ENCODE data around the gene TMPRSS7.

- TF ChIP-seq POLR2A (IDR thresholded peaks at IDR 0.05), result no peak
- TF ChIP-seq, protein P1, sequence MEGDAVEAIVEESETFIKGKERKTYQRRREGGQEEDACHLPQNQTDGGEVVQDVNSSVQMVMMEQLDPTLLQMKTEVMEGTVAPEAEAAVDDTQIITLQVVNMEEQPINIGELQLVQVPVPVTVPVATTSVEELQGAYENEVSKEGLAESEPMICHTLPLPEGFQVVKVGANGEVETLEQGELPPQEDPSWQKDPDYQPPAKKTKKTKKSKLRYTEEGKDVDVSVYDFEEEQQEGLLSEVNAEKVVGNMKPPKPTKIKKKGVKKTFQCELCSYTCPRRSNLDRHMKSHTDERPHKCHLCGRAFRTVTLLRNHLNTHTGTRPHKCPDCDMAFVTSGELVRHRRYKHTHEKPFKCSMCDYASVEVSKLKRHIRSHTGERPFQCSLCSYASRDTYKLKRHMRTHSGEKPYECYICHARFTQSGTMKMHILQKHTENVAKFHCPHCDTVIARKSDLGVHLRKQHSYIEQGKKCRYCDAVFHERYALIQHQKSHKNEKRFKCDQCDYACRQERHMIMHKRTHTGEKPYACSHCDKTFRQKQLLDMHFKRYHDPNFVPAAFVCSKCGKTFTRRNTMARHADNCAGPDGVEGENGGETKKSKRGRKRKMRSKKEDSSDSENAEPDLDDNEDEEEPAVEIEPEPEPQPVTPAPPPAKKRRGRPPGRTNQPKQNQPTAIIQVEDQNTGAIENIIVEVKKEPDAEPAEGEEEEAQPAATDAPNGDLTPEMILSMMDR (IDR thresholded peaks at IDR 0.05), result no peak
Measured at GRCh38 chr3:112115161-112115739, 80.7 kb downstream of the TMPRSS7 start.
